DMS79 (cell line): ENCODE results near the gene MESD.
"Not testable (repeated sequence)": the region's sequence is repeated elsewhere in the genome, so short reads cannot be mapped to it uniquely, and the experiment has no call there.

Experiments used
- DNase-seq: peaks from one replicate; lab custom pipeline; 2025; lab: John Stamatoyannopoulos, UW

Gene MESD

DNA sequence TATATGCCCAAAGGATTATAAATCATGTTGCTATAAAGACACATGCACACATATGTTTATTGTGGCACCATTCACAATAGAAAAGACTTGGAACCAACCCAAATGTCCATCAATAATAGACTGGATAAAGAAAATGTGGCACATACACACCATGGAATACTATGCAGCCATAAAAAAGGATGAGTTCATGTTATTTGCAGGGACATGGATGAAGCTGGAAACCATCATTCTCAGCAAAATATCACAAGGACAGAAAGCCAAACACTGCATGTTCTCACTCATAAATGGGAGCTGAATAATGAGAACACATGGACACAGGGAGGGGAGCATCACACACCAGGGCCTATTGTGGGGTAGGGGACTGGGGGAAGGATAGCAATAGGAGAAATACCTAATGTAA lies 24.2 kb downstream of the MESD start:
- not testable (repeated sequence) for DNase-seq

DNA sequence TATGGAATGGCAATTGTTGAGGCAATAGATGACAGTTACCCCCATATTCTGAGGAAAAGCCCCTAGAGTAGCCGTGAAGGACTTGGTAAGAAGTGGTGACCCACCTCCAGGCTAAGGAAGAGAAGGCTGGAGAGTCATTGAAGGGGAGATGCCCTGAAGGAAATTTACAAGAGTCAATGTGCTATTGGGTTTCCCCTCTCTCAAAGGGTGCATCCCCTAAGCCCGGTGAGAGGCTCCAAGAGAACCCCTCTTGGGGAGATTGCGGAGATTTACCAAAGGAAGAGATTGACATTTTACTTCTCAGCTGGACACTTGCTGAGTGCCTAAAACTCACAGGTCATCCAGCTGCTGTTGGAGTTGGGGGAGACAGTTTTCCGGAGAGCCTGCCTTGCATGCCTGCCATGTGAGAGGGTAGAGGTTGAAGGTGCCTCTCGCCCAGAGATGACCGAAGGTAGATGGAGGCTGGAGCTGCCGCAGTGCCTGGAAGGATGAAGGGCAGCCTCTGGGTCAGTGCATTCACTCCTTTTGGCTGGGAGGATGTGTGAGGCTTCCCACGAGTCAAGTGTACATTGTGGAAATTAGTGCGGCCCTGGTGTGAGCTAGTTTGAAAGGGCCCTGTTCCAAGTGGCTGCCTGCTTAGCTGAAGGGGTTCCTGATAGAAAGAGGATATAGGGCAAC lies 30.7 kb downstream of the MESD start:
- no peak for DNase-seq

DNA sequence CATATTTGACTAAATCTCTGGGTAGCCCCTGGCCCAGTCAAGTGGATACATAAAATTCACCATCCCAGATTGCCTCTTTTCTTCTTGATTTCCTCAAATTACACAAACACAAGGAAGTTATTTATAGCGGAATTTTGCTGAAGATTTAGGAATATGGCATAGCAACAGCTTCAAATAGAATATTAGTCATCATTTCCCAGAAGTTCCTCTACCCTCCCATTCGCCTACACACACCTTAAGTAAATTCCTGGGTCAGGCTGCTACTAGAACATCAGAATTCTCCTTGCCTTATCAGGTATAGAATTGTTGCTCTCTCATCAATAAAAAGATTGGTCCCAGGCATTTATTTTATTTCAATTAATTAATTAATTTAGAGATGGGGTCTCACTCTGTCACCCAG lies 31.6 kb downstream of the MESD start:
- DNase-seq = no peak

DNA sequence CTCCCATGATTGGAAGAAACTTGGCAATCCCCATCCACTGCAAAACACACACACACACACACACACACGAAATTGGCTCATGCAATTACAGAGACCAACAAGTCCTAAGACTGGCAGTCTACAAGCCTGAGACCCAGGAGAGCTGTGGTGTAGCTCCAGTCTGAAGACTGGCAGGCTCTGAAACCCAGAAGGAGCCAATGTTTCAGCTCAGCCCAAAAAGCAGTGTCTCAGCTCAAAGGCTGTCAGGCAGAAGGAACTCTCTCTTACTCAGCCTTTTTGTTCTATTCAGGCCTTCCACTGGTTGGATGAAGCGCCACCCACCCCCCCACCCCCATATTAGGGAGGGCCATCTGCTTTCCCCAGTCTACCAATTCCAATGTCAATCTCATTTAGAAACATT lies 32.1 kb downstream of the MESD start:
- no peak for DNase-seq

DNA sequence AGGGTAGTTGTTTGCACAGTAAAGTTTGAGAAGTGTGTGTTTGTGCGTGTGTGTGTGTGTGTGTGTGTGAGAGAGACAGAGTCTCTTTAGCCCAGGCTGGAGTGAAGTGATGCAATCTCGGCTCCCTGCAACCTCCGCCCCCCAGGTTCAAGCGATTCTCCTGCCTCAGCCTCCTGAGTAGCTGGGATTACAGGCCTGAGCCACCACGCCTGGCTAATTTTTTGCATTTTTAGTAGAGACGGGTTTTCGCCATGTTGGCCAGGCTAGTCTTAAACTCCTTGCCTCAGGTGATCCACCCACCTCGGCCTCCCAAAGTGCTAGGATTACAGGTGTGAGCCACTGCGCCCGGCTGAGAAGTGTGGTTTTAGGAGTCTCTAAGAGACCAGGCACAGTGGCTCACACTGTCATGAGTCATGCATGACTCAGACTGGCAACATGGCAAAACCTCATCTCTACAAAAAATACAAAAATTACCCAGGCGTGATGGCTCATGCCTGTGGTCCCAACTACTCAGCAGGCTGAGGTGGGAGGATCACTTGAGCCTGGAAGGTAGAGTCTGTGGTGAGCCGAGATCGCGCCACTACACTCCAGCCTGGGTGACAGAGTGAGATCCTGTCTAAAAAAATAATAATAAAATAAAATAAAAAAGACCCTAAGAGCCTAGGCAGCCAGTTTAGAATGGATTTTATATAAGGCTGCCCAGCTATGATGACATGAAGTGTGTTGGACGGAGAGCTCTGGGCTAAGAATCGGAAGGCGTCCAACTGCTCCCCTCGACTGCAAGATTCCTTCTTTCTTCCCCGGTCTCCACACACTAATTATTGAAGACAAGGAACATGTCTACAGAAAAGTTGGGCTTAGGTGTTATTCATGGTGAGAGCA lies 33.8 kb downstream of the MESD start:
- DNase-seq = not testable (repeated sequence)

DNA sequence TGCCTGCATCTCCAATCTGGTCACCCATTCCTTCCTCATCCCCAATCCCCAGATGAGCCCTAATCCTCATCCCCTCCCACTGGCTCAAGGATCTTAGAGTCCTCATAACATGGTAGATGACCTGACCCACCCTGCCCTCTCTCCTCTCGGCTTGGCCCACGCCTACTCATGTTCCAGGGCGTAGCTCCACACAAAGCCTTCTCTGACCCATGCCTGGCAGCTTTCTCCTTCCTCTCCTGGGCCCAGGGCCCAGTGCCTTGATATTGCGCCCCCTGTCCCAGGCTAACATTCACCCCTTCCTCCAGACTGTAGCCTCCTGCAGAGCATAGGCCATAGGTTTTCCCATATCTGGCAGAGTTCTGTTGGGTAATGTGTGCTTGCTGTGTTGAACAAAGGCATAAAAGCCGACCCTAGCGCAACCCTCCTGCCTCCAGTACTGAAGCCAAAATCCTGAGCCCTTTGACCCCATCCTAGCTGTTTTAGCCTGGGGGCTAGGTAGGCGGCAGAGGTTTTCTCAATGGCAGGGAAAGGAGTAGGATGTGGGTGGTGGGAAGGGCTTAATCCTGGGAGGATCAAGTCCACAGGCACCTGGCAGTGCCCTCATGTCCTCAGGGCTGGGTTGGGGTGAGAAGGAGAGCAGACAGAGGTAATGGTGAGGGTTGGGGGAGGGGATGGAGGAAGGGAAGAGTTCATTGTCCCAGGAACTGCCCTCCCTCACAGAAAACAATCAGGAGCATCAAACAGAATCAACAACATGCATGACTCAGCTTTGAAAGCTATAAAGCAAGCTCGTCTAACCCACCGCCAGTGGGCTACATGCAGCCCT lies 35.5 kb downstream of the MESD start:
- no peak for DNase-seq

DNA sequence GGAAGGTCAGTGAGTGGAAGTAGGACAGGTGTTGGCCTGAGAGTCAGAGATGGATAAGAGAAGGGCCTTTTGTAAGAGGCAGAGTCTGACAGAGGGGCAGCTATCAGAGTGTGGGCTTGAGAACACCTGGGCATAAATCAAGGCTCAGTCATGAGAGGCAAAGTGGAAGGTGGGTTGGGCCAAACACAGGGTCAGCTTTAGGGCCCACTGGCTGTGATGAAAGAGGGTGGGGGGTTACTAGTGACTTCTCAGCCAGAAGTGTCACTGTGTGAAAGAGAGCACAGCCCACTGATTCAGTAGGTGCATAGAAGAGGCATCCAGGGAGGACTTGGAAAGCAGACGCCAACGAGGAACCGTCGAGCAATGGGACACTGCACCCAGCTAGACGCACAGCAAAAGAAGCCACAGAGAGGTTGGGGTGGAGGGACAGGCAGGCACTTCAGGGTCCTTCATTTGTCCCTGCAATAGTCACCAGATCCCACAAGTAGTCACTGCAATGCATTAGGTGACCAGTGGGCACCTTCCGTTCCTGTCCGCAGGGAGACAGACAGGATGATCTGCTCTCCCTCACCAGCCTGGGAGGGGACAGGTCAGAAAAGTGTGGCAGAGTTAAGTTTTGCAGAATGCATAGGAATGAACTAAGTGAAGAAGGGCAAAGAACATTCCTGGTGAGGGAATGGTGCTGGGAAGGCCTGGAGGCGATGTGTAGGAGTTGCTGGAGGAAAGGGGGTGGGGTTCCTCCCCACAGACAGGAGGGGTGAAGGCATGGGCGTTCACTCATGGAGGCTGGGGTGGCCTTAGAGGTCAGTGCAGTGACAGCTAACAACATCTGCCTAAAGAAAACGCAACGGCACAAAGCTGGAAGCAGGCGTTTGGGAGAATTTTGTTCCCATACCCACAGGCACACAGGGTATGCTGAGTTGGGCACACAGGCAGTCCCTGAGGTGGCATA lies 36.3 kb downstream of the MESD start:
- DNase-seq = no peak

DNA sequence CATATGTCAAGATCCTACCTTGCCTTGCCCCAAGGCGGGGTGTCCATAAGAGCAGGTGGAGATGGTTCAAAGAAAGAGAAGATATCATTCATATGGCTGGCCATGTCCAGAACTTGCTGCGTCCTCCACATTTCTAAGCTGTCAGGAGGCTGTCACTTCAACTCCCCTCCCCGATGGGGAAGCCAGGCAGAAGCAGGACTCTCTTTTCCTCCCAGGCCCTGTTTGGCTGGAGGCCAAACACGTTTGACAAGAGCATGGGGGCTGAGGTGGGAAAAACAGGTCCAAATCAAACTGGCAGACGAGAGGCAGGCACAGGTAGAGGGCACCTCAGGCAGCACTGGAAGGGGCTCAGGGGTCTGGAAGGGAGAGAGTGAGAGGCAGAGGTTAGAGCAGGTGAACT lies 37.7 kb downstream of the MESD start:
- DNase-seq = no peak

DNA sequence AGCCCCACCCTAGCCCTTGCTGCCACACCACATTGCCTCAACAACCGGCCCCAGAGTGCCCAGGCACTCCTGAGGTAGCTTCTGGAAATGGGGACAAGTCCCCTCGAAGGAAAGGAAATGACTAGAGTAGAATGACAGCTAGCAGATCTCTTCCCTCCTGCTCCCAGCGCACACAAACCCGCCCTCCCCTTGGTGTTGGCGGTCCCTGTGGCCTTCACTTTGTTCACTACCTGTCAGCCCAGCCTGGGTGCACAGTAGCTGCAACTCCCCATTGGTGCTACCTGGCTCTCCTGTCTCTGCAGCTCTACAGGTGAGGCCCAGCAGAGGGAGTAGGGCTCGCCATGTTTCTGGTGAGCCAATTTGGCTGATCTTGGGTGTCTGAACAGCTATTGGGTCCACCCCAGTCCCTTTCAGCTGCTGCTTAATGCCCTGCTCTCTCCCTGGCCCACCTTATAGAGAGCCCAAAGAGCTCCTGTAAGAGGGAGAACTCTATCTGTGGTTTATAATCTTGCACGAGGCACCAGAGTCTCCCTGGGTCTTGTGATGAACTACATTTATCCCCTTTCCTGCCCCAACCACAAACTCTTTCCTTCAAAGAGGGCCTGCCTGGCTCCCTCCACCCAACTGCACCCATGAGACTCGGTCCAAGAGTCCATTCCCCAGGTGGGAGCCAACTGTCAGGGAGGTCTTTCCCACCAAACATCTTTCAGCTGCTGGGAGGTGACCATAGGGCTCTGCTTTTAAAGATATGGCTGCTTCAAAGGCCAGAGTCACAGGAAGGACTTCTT lies 39.1 kb downstream of the MESD start:
- DNase-seq = no peak

DNA sequence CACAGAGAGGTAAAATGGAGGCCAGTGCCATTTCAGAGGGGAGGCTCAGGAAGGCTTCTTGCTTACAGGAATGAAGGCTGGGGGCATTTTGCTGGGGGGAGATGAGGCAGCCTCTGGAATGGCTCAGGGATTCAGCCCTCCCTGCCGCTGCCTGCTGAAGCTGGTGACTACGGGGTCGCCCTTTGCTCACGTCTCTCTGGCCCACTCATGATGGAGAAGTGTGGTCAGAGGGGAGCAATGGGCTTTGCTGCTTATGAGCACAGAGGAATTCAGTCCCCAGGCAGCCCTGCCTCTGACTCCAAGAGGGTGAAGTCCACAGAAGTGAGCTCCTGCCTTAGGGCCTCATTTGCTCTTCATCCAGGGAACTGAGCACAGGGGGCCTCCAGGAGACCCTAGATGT lies 39.9 kb downstream of the MESD start:
- DNase-seq = no peak

DNA sequence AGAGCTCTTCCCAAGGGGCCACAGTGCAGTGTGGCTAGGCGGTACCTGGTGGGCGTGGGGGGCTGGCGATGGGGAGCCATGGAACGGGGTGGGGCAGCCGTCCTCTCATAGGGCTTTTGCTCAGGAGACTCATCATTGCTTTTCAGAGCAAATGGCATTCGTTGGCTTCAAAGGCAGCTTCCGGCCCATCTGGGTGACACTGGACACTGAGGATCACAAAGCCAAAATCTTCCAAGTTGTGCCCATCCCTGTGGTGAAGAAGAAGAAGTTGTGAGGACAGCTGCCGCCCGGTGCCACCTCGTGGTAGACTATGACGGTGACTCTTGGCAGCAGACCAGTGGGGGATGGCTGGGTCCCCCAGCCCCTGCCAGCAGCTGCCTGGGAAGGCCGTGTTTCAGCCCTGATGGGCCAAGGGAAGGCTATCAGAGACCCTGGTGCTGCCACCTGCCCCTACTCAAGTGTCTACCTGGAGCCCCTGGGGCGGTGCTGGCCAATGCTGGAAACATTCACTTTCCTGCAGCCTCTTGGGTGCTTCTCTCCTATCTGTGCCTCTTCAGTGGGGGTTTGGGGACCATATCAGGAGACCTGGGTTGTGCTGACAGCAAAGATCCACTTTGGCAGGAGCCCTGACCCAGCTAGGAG lies 40.8 kb downstream of the MESD start:
- DNase-seq = no peak

DNA sequence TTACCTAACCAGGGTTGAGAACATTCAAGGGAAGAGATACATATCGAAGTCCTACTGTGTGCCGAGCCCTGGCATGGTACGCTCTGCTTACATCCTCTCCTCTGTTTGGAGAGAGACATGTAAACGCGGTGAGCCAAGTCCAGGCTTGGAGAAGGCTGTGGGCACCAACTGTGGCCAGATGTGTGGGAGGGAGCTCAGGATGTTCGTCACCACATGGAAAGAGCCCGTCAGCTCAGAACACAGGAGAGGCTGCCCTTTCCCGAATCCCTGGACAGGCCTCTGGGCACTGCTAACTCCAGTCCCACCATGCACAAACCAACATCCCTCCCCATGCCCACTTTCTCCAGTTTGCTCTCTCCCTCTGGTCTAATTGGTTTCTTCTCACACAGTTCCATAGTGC lies 43.0 kb downstream of the MESD start:
- DNase-seq = no peak

DNA sequence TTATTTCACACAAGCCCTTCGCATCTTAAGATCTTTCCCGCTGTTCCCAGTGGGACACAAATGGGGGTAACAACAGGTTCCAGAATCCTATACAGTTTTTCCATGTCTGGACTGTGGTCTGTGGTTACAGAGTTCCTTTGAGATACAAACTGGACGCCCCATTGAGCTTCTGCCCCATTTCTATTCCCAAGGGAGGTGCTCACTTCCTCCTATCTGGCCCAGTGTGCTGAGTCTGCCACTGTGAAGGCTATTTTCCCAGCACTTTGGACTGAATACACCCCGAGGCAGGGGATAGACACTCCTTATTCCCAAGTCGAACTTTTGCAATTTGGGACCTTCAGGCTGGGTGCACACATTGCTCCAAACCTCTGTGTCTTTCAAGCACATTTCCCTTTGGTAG lies 44.0 kb downstream of the MESD start:
- DNase-seq = no peak

DNA sequence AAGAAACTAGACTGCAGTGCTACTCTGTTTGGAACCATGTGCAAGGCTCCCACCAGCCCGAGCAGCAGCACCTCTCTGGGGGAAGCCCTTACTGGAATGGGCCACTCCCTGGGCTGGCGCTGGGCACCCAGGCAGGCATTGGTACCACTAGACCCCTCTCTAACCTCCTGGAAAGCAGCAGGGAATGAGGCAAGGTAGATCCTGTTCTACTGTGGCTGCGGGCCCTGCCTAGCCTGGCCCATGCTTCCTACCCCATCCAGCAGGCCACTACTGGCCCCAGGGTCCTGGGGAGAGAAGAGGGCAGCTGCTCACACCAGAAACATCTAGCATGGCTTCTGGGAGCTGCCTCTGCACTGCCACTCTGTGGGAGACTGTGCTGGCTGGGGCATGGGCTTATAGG lies 44.8 kb downstream of the MESD start:
- no peak for DNase-seq

DNA sequence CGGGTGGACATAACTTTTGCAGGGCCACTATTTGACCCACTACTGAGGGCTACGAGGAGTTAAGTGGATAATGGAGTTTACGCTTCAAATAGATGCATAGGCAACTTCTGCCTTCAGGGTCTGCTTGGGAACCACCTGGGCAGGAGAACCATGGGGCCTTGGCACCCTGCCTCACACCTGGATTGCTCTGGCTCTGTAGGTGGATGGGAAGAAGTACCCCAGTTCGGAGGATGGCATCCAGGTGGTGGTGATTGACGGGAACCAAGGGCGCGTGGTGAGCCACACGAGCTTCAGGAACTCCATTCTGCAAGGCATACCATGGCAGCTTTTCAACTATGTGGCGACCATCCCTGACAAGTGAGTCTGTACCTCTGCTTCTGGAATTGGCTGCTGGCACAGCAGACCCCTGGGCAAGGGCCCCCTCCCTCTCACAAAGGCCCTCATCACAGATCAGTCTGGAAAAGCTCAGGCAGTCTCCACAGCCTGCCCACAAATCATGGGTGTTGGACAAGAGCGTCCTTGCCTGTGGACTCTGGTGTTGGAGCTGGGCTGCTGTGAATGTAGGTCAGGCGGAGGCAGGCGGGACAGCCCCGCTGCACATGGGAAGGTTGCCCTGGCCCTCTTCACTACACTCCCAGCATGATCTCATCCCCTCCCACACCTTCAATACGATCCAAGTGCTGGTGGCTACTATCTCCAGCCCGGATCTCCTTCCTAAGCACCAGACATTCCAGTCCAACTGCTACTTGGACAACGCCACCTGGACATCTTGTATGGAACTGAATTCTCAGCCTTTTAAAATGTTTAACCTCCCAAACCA lies 46.7 kb downstream of the MESD start:
- DNase-seq = no peak

DNA sequence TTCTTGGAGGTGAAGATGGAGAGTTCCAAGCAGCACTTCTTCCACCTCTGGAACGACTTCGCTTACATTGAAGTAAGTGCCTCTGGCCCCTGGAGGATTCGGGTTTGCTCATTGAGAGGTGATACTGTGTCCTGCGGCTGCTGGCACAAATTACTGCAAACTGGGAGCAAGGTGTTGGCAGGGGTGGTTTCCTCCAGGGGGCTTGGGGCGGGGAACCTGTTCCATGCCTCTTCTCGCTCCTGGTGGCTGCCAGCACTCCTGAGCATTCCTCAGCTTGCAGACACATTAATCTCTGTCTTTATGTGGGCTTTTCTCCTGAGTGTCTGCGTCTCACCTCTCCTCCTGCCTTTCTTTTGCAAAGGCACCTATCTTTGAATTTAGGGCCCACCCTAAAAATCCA lies 47.4 kb downstream of the MESD start:
- no peak for DNase-seq

DNA sequence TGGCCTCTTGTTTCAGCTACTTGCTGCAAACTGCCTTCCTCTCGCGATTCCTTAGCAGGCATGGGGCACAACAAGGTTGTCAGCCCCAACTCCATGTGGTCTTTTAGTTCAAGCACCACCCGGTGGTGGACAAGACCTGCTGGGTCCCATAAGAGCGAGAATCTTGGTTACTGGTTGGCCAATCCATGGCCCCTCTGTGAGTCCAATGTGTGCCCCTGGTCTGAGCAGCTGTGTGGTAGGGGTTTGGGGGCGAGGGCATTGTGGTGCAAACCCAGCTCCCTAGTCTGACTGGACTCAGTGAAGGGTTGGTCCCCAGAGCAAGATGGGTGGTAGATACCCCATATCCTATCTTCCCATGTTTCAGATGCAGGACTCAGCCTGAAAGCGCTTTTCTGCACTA lies 48.8 kb downstream of the MESD start:
- no peak for DNase-seq

DNA sequence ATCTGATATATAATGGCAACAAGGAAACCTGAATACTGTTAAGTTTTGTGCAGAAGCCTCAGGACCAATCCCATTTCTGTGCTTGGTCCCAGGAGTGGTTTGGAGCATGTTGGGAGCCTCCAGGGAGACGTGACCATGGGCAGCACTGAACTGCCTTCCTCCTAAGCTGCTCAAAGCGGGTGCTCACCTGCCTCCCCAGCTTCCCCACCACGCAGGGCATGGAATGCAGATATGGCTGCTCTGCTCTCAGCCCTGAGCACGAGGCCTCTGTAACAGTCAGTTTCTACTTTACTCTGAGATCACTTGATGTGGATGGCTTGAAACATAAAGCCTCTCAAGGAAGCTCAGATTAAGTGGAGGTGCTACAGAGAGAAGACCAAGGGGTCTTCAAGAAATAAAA lies 49.3 kb downstream of the MESD start:
- DNase-seq = no peak

DNA sequence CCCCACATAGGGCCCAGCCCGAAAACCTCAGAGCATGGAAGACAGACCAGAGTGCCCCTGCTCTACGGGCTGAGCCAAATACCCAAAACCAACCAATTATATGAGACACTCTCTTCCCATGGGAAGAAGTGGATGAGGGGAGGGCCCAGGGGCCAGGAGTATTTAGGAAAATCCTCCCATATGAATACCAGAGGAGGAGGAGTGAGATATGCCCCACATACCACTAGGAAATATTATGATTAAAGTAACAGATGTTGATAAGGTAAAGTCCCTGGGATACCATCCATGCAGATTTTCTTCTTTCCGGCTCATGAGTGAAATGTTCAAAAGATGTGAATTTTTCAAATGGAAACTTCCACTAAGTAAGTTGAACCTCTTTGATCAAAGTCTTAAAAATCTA lies 50.4 kb downstream of the MESD start:
- DNase-seq = no peak
